Measurements from ENCODE around the gene C13orf46.

The C13orf46 gene

GRCh38 chr13:113917594-113918371 is 56.1 kb downstream of the C13orf46 start:
- Histone ChIP-seq H3K27me3 (peaks cover 25% of the 10 kb centered on the region), H3K36me3 (no peaks in the 10 kb centered on the region), H3K9me3 (no peaks in the 10 kb centered on the region), H3K4me3 (ENCODE audit: low read depth, low read length) (no peak overlapping the region), H3K4me1 (no peaks in the 10 kb centered on the region)
- TF ChIP-seq, protein P1, sequence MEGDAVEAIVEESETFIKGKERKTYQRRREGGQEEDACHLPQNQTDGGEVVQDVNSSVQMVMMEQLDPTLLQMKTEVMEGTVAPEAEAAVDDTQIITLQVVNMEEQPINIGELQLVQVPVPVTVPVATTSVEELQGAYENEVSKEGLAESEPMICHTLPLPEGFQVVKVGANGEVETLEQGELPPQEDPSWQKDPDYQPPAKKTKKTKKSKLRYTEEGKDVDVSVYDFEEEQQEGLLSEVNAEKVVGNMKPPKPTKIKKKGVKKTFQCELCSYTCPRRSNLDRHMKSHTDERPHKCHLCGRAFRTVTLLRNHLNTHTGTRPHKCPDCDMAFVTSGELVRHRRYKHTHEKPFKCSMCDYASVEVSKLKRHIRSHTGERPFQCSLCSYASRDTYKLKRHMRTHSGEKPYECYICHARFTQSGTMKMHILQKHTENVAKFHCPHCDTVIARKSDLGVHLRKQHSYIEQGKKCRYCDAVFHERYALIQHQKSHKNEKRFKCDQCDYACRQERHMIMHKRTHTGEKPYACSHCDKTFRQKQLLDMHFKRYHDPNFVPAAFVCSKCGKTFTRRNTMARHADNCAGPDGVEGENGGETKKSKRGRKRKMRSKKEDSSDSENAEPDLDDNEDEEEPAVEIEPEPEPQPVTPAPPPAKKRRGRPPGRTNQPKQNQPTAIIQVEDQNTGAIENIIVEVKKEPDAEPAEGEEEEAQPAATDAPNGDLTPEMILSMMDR (IDR thresholded peaks at IDR 0.05; ENCODE audit: low read depth, low read length) = no peak
- DNase-seq = no peak

- Histone ChIP-seq H3K4me1 (no peaks in the 10 kb centered on the region), H3K9me3 (no peaks in the 10 kb centered on the region)
Measured at GRCh38 chr13:113917096-113917495, 56.8 kb downstream of the C13orf46 start.

GRCh38 chr13:113916330-113916815 is 57.5 kb downstream of the C13orf46 start:
- Histone ChIP-seq H3K27me3 (peaks cover 39% of the 10 kb centered on the region), H3K9me3 (no peaks in the 10 kb centered on the region), H3K4me1 (no peaks in the 10 kb centered on the region), H3K36me3 (no peaks in the 10 kb centered on the region), H3K4me3 (ENCODE audit: low read depth, low read length) (no peak overlapping the region)
- TF ChIP-seq, protein P1 (IDR thresholded peaks at IDR 0.05; ENCODE audit: low read depth, low read length) = no peak
- DNase-seq = no peak

More at GRCh38 chr13:113917096-113917495, 56.8 kb downstream of the C13orf46 start:
- peaks cover 32% of the 10 kb centered on the region for H3K27me3 ChIP-seq
- no peak for DNase-seq
- no peaks in the 10 kb centered on the region for H3K36me3 ChIP-seq
- TF ChIP-seq, protein P1 (IDR thresholded peaks at IDR 0.05; ENCODE audit: low read depth, low read length) = no peak
- H3K4me3 ChIP-seq (ENCODE audit: low read depth, low read length) = no peak overlapping the region

GRCh38 chr13:113915786-113916329 is 58.0 kb downstream of the C13orf46 start:
- DNase-seq = no peak
- TF ChIP-seq, protein P1 (IDR thresholded peaks at IDR 0.05; ENCODE audit: low read depth, low read length) = no peak
- H3K9me3 ChIP-seq = no peaks in the 10 kb centered on the region
- H3K27me3 ChIP-seq = peaks cover 44% of the 10 kb centered on the region
- no peaks in the 10 kb centered on the region for H3K36me3 ChIP-seq
- no peak overlapping the region for H3K4me3 ChIP-seq (ENCODE audit: low read depth, low read length)
- H3K4me1 ChIP-seq = no peaks in the 10 kb centered on the region

GRCh38 chr13:113915012-113915763 is 58.7 kb downstream of the C13orf46 start:
- no peak for DNase-seq
- TF ChIP-seq, protein P1 (IDR thresholded peaks at IDR 0.05; ENCODE audit: low read depth, low read length) = no peak
- H3K36me3 ChIP-seq = no peaks in the 10 kb centered on the region
- H3K27me3 ChIP-seq = peaks cover 49% of the 10 kb centered on the region
- H3K4me1 ChIP-seq = no peaks in the 10 kb centered on the region
- no peaks in the 10 kb centered on the region for H3K9me3 ChIP-seq
- no peak overlapping the region for H3K4me3 ChIP-seq (ENCODE audit: low read depth, low read length)
